Breast epithelium (tissue), 4 donors: Measurements from ENCODE around the gene HBEGF. TPM values are rescaled to one million over a fixed set of nuclear protein-coding genes. Genes with fewer than 3 reads are reported as not detected.

Experiments used
- DNase-seq, 2 donors: peaks; one replicate each; pipeline ENCODE4 v3.0.0-alpha.2; 2019; ENCODE audit warnings: low spot score in 2 of 2
- H3K27ac ChIP-seq, 2 donors: fragments of 200-600 bp; sonication (generic) in 1 of 2; one replicate each; pipeline ENCODE4 v1.5.1; 2016 to 2019; ENCODE audit warnings: mild to moderate bottlenecking in 1 of 2
- H3K27me3 ChIP-seq, 2 donors: fragments of 200-600 bp; sonication (generic) in 1 of 2; one replicate each; pipeline versions ENCODE4 v1.5.1 to v1.6.0; 2017 to 2019; ENCODE audit warnings: control low read depth in 1 of 2, mild to moderate bottlenecking in 1 of 2
- H3K36me3 ChIP-seq: fragments of 200-600 bp; one replicate; pipeline ENCODE4 v1.5.1; 2019
- H3K4me1 ChIP-seq, 2 donors: fragments of 200-600 bp; sonication (generic); one replicate each; pipeline ENCODE4 v1.5.1; 2016 to 2019; ENCODE audit warnings: control low read depth in 1 of 2
- H3K4me3 ChIP-seq, 3 donors: fragments of 200-600 bp; sonication (generic); 1 replicate in 2 of 3; 2 replicates in 1 of 3; pipeline ENCODE4 v1.5.1; 2016 to 2019; ENCODE audit warnings: mild to moderate bottlenecking in 3 of 3, moderate library complexity in 2 of 3
- H3K9me3 ChIP-seq, 2 donors: fragments of 200-600 bp; sonication (generic) in 1 of 2; one replicate each; pipeline ENCODE4 v1.5.1; 2016 to 2019; ENCODE audit warnings: control low read depth in 1 of 2
- POLR2A ChIP-seq: fragments of 450-650 bp; IDR thresholded peaks from one replicate; pipeline ENCODE4 v1.6.1; 2016; ENCODE audit warnings: antibody characterized with exemption, mild to moderate bottlenecking, moderate library complexity
- POLR2AphosphoS5 ChIP-seq, 3 donors: sonication (generic); formaldehyde crosslinking; IDR thresholded peaks; one replicate each; pipeline ENCODE4 v1.6.1; 2017; ENCODE audit warnings: antibody characterized with exemption in 3 of 3
- intact Hi-C: fragments of 100-400 bp; cut with DNase I; formaldehyde crosslinking; loops from one replicate; pipeline ENCODE4 v1.15.1; 2023; ENCODE audit warnings: low total_unique reads
- total RNA-seq, 3 donors: library from RNA; depleted of rRNA; stranded (reverse); fragments of >200 nt; gene quantifications; one replicate each; pipeline ENCODE4 v1.1.0, GENCODE V29; 2016
- TF ChIP-seq, protein P1 (sequence below), 3 donors: fragments of 450-650 bp; IDR thresholded peaks; one replicate each; pipeline ENCODE4 v1.5.1; 2016 to 2017; ENCODE audit warnings: antibody characterized with exemption in 3 of 3, mild to moderate bottlenecking in 3 of 3, moderate library complexity in 3 of 3

The HBEGF gene
- total RNA-seq, 3 donors from 2014 or later, result 4.3 to 22.9 (median 13.5) TPM

DNA sequence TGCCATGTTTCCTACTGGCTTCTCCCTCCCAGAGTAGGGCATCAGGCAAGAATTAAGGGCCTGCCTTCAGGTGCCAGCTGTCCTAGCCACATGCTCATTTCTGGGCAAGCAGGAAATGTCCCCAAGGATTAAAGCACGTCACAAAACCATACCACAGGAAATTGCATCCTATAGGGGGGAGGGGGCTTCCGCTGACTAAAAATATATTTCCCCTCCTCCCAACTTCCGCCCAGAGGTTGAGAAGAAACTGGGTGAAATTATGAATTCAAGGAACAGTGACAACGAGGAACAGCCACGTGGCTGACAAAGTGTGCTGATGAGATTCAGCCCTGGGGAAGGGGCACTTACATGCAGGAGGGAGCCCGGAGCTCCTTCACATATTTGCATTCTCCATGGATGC, 4.1 kb downstream of the HBEGF start:
- intact Hi-C loops, result no loop called here
- Histone ChIP-seq H3K27ac (peak overlapping the region; percentile 34 to 52), H3K27me3 (no peaks in the 10 kb centered on the region), H3K4me3 (no peak overlapping the region), H3K9me3 (no peaks in the 10 kb centered on the region), H3K4me1 (peaks cover 0 to 4% of the 10 kb centered on the region in 2 donors), H3K36me3 (no peaks in the 10 kb centered on the region)
- no peak for DNase-seq
- TF ChIP-seq POLR2A (no peak), POLR2AphosphoS5 (IDR thresholded peaks at IDR 0.05) (peak in 2 of 3 donors; percentile 23 to 61)
- TF ChIP-seq, protein P1, sequence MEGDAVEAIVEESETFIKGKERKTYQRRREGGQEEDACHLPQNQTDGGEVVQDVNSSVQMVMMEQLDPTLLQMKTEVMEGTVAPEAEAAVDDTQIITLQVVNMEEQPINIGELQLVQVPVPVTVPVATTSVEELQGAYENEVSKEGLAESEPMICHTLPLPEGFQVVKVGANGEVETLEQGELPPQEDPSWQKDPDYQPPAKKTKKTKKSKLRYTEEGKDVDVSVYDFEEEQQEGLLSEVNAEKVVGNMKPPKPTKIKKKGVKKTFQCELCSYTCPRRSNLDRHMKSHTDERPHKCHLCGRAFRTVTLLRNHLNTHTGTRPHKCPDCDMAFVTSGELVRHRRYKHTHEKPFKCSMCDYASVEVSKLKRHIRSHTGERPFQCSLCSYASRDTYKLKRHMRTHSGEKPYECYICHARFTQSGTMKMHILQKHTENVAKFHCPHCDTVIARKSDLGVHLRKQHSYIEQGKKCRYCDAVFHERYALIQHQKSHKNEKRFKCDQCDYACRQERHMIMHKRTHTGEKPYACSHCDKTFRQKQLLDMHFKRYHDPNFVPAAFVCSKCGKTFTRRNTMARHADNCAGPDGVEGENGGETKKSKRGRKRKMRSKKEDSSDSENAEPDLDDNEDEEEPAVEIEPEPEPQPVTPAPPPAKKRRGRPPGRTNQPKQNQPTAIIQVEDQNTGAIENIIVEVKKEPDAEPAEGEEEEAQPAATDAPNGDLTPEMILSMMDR (IDR thresholded peaks at IDR 0.05), result no peak

DNA sequence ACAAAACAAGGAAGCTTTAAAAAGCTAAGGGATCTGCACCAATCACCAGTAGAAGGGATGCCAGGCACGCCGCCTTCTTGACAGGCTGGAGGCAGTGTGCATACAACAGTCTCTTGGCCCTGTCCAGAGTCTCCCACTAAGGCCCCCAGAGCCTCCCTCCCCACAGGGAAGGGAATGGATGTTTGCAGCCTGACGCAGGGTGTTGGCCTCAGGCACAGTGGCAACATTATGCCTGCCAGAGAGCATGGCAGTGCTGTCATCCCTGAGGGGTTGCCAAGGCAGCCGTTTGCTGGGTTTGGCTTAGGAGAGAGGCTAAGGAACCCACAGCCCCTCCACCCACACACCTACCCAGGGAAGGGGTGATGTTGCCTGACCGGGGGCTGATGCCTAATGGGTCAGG, 4.8 kb downstream of the HBEGF start:
- TF ChIP-seq, protein P1 (IDR thresholded peaks at IDR 0.05), result no peak
- no peak for TF ChIP-seq POLR2A
- TF ChIP-seq POLR2AphosphoS5 (IDR thresholded peaks at IDR 0.05), result no peak
- no peak overlapping the region for H3K4me3 ChIP-seq
- peak in 1 of 2 donors; percentile 38 for DNase-seq

GRCh38 chr5:140340605-140341121, 5.7 kb downstream of the HBEGF start:
- Histone ChIP-seq H3K36me3 (no peaks in the 10 kb centered on the region), H3K4me3 (no peak overlapping the region), H3K4me1 (peaks cover 0 to 4% of the 10 kb centered on the region in 2 donors), H3K27ac (peak overlapping the region in 1 of 2 donors; percentile 34), H3K27me3 (no peaks in the 10 kb centered on the region), H3K9me3 (no peaks in the 10 kb centered on the region)
- TF ChIP-seq POLR2A (no peak), POLR2AphosphoS5 (IDR thresholded peaks at IDR 0.05) (no peak)
- TF ChIP-seq, protein P1 (IDR thresholded peaks at IDR 0.05), result no peak
- intact Hi-C loops, result no loop called here
- DNase-seq, result no peak

More for the DNA sequence above, 4.8 kb downstream of the HBEGF start:
- H3K27me3 ChIP-seq, result no peaks in the 10 kb centered on the region
- peak overlapping the region; percentile 34 to 52 for H3K27ac ChIP-seq
- peaks cover 0 to 4% of the 10 kb centered on the region in 2 donors for H3K4me1 ChIP-seq
- intact Hi-C loops, result no loop called here
- H3K9me3 ChIP-seq, result no peaks in the 10 kb centered on the region
- H3K36me3 ChIP-seq, result no peaks in the 10 kb centered on the region

DNA sequence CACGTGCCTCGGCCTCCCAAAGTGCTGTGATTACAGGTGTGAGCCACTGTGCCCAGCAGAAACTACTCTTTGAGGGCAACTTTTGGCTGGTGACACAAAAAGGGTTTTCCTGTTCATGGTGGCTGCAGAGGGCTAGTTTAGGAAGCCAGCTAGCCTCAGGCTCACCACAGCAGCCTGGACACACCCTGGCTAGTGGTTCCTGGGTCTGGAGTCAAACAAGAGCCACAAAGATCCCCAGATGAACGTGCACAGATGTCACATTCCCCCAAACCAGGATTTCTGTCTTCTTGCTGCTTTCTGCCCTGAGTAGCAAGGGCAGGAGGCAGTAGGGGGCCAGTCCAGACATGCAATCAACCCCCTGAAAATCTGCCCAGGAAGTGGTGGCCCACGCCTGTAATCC, 6.8 kb downstream of the HBEGF start:
- H3K9me3 ChIP-seq, result no peaks in the 10 kb centered on the region
- DNase-seq, result no peak
- H3K27me3 ChIP-seq, result no peaks in the 10 kb centered on the region
- intact Hi-C loops, result no loop called here
- no peak overlapping the region for H3K4me3 ChIP-seq
- no peaks in the 10 kb centered on the region for H3K36me3 ChIP-seq
- H3K4me1 ChIP-seq, result peaks cover 0 to under 1% of the 10 kb centered on the region in 2 donors
- TF ChIP-seq, protein P1 (IDR thresholded peaks at IDR 0.05), result no peak
- no peak for TF ChIP-seq POLR2A
- TF ChIP-seq POLR2AphosphoS5 (IDR thresholded peaks at IDR 0.05), result no peak
- H3K27ac ChIP-seq, result no peak overlapping the region

- Histone ChIP-seq H3K36me3 (no peaks in the 10 kb centered on the region), H3K4me3 (no peak overlapping the region)
Measured at GRCh38 chr5:140338908-140339307, 7.5 kb downstream of the HBEGF start.

More at GRCh38 chr5:140338908-140339307, 7.5 kb downstream of the HBEGF start:
- TF ChIP-seq, protein P1 (IDR thresholded peaks at IDR 0.05), result no peak
- TF ChIP-seq POLR2A, result no peak
- no peak for TF ChIP-seq POLR2AphosphoS5 (IDR thresholded peaks at IDR 0.05)
- H3K27ac ChIP-seq, result no peak overlapping the region
- intact Hi-C loops, result no loop called here
- H3K4me1 ChIP-seq, result no peaks in the 10 kb centered on the region
- DNase-seq, result no peak
- H3K27me3 ChIP-seq, result no peaks in the 10 kb centered on the region
- H3K9me3 ChIP-seq, result no peaks in the 10 kb centered on the region
